22Rv1 (cell line): Measurements from ENCODE around the gene KLHL30.

Source experiments
- H3K27ac ChIP-seq: fragments of 450-650 bp; 2 replicates; pipeline ENCODE4 v1.5.1; 2017
- ZFX ChIP-seq: fragments of 450-650 bp; IDR thresholded peaks from 2 replicates; pipeline ENCODE4 v1.6.1; 2017; ENCODE audit warnings: antibody characterized with exemption, borderline replicate concordance
- TF ChIP-seq, protein P1 (sequence below): fragments of 450-650 bp; IDR thresholded peaks from 2 replicates; pipeline ENCODE4 v1.5.1; 2017; ENCODE audit warnings: mild to moderate bottlenecking

Gene KLHL30

DNA sequence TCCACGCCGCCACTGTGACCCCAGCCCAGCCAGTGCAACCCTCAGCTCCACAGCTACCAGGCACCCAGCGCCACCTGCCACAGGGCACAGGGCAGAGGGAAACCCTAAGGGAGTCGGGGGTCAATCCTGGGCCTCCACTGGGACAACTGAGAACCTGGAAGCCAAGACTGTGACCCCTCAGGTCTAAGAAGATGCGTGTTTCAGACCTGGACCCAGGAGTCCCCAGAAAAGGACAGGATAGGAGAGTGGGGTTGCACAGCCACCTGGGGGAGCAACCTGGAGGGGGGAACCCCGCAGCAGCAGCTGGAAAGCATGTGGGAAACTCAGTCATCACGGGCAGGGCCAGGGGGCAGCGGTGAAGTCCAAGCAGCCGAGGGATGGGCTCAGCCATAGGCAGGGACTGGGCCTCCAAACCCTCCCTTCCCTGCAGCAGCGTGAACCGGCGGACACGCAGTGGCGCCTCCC, 34.2 kb upstream of the KLHL30 start:
- no peak overlapping the region for H3K27ac ChIP-seq
- TF ChIP-seq ZFX: no peak
- TF ChIP-seq, protein P1, sequence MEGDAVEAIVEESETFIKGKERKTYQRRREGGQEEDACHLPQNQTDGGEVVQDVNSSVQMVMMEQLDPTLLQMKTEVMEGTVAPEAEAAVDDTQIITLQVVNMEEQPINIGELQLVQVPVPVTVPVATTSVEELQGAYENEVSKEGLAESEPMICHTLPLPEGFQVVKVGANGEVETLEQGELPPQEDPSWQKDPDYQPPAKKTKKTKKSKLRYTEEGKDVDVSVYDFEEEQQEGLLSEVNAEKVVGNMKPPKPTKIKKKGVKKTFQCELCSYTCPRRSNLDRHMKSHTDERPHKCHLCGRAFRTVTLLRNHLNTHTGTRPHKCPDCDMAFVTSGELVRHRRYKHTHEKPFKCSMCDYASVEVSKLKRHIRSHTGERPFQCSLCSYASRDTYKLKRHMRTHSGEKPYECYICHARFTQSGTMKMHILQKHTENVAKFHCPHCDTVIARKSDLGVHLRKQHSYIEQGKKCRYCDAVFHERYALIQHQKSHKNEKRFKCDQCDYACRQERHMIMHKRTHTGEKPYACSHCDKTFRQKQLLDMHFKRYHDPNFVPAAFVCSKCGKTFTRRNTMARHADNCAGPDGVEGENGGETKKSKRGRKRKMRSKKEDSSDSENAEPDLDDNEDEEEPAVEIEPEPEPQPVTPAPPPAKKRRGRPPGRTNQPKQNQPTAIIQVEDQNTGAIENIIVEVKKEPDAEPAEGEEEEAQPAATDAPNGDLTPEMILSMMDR: no peak

DNA sequence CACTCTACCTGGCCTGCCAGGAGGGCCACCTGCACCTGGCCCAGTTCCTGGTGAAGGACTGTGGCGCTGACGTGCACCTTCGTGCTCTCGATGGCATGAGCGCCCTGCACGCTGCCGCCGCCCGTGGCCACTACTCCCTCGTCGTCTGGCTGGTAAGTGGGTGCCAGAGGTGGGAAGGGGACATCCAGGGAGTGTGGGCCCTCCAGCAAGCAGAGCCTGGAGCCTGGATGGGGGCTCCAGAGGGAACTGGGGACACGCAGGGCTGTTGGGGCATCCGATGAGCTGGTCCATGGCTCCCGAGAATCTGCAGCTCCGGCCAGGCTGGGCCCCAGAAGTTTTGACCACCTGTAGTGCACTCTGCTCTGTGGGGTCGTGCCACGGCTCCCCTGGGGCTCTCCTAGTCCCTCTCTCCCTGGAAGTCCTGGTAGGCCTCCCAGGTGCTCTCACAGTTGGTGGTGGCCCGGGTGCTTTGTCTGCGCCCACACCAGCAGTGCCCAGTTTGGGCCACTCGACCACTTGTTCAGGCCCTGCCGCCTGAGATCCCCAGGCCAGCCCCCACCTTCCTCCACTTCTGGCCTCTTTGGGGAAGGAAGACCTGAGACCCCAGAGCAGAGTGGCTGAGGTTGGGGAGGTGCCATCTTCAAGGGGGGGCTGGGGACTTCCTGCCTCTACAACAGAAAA, 33.6 kb upstream of the KLHL30 start:
- no peak for TF ChIP-seq ZFX
- TF ChIP-seq, protein P1: no peak
- no peak overlapping the region for H3K27ac ChIP-seq

DNA sequence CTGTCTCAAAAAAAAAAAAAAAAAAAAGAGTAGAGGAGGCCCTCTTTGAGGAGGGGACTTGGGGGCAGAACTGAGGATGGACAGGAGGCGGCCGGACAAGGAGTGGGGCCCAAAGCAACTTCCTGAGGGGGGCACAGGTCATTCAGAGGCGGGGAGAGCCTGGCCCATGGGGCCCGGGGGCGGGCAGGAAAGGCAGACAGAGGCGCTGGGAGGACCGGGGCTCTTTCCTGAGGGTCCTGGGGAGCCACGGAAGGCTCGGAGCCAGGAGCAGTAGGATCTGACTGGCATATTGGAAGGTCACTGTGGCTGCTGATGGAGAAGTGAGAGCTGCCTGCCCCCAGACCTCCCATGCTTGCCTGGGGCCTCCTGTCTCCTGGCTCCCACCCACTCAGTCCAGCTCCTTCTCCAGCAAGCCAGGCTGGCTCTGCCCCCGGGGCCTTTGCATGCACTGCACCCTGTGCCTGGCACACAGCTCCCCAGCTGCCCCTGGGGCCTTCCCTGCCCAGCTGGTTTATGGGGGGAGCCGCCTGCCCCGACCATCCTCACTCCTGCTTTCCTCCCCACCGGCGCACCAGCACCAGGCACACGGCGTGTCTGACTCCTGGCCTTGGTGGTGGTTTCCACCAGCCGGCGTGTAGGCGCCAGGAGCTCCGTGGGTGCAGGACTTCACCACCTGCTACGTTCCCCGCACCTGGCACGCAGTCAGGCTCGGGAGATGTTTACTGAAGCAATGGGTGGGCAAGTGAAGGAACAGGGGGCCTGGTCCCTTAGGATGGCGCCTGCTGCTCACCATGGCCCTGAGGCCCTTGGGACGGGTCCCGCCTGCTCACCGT, 32.7 kb upstream of the KLHL30 start:
- no peak overlapping the region for H3K27ac ChIP-seq
- no peak for TF ChIP-seq ZFX

DNA sequence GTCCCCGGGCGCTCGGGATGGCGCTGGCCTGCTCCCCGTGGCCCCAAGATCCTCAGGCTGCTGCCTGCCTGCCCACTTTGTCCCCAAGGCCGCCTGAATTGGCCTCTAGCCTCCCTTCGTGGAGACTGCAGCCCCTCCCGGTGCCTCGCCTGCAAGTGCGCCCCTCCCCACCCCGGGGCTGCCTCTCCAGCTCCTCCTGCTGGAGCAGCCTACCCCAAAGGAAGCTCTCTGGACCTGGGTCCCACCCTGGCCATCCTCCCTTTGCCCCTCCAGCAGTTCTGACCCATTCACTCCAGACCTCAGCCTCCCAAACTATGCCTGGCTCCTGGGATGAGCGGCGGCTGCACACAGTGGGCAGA, 32.1 kb upstream of the KLHL30 start:
- TF ChIP-seq, protein P1: no peak
- TF ChIP-seq ZFX: no peak
- no peak overlapping the region for H3K27ac ChIP-seq

DNA sequence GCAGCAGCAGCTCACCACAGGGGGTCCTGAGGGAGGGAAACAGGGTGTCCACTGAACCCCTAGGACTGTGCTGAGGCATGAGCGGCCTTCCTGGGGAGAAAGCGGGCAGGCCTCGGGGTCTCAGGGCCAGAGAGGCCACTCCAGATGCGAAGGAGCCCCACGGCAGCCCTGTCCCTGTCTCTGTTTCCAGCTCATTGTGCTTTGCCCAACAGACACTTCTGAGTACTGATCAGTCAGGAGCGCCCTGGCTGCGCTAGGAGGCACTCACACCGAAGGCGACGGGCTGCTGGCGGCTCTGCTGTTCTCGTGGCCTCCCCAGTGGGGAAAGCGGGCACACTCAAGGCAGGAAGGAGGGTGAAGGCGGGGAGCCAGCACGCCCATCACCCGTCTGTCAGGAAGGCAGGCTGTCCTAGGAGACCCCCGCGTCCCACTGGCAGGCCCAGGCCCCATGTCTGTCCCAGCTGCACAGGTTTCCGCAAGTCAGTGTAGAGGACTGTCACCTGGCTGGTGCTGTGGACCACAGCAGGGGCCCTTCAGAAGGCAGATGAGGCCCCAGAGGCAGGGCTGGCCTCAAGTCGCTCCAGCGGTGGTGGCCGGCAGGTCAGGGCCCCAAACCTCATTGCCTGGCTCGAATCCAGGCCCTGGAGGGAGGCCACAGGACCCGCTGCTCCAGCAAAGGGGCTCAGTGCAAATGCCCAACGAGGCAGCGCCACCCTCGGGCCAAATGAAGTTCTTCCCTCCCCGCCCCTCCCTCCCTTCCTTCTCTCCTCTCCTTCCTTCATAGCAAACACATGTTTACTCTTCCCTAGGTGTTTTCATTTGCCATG, 31.6 kb upstream of the KLHL30 start:
- peak overlapping the region; percentile 29; the same call in 1 of the 2 replicates for H3K27ac ChIP-seq
- TF ChIP-seq ZFX: no peak
- TF ChIP-seq, protein P1: peak; percentile 83

DNA sequence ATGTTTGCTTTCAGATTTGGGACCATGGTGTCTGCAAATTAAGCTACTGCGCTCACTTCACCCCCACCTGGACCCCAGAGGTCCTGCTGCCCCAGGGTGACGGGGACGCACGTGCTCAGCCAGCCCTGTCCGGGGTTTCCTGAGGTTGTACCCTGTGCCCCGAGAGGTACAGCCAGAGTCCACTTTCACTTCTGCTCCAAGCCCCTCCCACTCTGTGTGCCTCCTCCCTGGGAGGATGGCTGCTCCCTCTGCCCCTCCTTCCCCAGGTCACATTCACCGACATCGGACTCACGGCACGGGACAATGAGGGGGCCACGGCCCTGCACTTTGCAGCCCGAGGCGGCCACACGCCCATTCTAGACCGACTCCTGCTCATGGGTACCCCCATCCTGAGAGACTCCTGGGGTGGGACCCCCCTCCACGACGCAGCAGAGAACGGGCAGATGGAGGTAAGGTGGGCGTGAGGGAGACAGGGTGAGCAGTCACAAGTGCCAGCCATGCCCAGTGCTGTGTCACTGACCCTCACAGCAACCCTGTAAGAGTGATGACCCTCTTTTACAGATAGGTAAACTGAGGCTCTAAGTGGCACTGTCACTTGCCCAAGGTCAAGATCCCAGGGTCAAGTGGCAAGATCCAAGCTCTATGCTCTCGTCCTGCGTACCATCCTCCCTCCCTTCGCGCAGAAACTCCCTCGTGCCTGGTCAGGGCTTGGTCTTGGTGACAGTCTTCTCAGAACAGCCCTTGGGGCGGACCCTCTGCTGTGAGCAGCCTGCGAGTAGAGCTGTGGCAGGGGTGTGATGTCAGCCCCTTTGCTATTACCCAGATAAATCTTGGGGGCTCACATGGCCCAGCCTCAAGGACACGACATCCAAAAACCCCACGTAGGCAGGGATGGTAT, 30.7 kb upstream of the KLHL30 start:
- TF ChIP-seq ZFX: no peak
- TF ChIP-seq, protein P1: peak; percentile 35; the same call in 1 of the 2 replicates

More for the DNA sequence above, 30.7 kb upstream of the KLHL30 start:
- peak overlapping the region; percentile 29; the same call in 1 of the 2 replicates for H3K27ac ChIP-seq
